ENCODE data around the gene GGT7.

- TF ChIP-seq CHD1 (IDR thresholded peaks at IDR 0.05; ENCODE audit: low read depth, low read length): no peak
- TF ChIP-seq, protein P1, sequence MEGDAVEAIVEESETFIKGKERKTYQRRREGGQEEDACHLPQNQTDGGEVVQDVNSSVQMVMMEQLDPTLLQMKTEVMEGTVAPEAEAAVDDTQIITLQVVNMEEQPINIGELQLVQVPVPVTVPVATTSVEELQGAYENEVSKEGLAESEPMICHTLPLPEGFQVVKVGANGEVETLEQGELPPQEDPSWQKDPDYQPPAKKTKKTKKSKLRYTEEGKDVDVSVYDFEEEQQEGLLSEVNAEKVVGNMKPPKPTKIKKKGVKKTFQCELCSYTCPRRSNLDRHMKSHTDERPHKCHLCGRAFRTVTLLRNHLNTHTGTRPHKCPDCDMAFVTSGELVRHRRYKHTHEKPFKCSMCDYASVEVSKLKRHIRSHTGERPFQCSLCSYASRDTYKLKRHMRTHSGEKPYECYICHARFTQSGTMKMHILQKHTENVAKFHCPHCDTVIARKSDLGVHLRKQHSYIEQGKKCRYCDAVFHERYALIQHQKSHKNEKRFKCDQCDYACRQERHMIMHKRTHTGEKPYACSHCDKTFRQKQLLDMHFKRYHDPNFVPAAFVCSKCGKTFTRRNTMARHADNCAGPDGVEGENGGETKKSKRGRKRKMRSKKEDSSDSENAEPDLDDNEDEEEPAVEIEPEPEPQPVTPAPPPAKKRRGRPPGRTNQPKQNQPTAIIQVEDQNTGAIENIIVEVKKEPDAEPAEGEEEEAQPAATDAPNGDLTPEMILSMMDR (conservative IDR thresholded peaks at IDR 0.05; ENCODE audit: low read depth, low read length): no peak
- no peak for TF ChIP-seq POLR2A (IDR thresholded peaks at IDR 0.05; ENCODE audit: low read depth, low read length)
- no peak for TF ChIP-seq ELK1 (IDR thresholded peaks at IDR 0.05; ENCODE audit: borderline replicate concordance, low read depth, low read length)
- no peak for TF ChIP-seq BHLHE40 (IDR thresholded peaks at IDR 0.05; ENCODE audit: low read depth, low read length)
- TF ChIP-seq MAFK (IDR thresholded peaks at IDR 0.05; ENCODE audit: low read depth, low read length): no peak
- no peak for TF ChIP-seq RFX5 (IDR thresholded peaks at IDR 0.05; ENCODE audit: low read depth, low read length)
These were observed 75.4 kb downstream of the GGT7 start for GRCh38 chr20:34797012-34797995.
